CD8-positive, alpha-beta memory T cell (primary cell): Measurements from ENCODE around the gene LTF. TPM values are rescaled to one million over a fixed set of nuclear protein-coding genes. Genes with fewer than 3 reads are reported as not detected.

Experiments
- CTCF ChIA-PET: fragments of 350-600 bp; sonication (Branson Sonifier 250); formaldehyde crosslinking; loops from one replicate; lab custom pipeline; 2021; ENCODE audit warnings: antibody characterized with exemption; lab: Charles Lee
- POLR2A ChIA-PET: fragments of 350-600 bp; sonication (Branson Sonifier 250); formaldehyde crosslinking; loops from one replicate; lab custom pipeline; 2021; ENCODE audit warnings: antibody characterized with exemption; lab: Charles Lee
- DNase-seq, 5 donors: peaks; one replicate each; pipeline versions ENCODE4 v3.0.0 to v3.0.0-alpha.2; 2020 to 2022; ENCODE audit warnings: mixed read lengths in 1 of 5
- H3K27ac ChIP-seq: one replicate; pipeline ENCODE4 v1.7.0; 2013; ENCODE audit warnings: low read depth, mild to moderate bottlenecking, low read length, moderate library complexity
- H3K27me3 ChIP-seq: 2 replicates; pipeline ENCODE4 v1.7.0; 2013; ENCODE audit warnings: low read length, mild to moderate bottlenecking; ENCODE audit not compliant: insufficient read depth, poor library complexity, severe bottlenecking
- H3K36me3 ChIP-seq: 2 replicates; pipeline ENCODE4 v1.7.0; 2013; ENCODE audit warnings: mild to moderate bottlenecking, low read length, moderate library complexity; ENCODE audit not compliant: insufficient read depth
- H3K4me1 ChIP-seq: 2 replicates; pipeline ENCODE4 v1.7.0; 2013; ENCODE audit warnings: mild to moderate bottlenecking, low read length, moderate library complexity; ENCODE audit not compliant: insufficient read depth
- H3K4me3 ChIP-seq: 2 replicates; pipeline ENCODE4 v1.7.0; 2013; ENCODE audit warnings: mild to moderate bottlenecking, low read length
- H3K9me3 ChIP-seq: 2 replicates; pipeline ENCODE4 v1.7.0; 2013; ENCODE audit warnings: mild to moderate bottlenecking, low read length
- H3K27ac Mint-ChIP-seq, 8 donors: one replicate each; pipeline ENCODE4 v1.8.0; 2020 to 2021; ENCODE audit warnings: mixed read lengths in 8 of 8, mild to moderate bottlenecking in 6 of 8, inconsistent platforms in 3 of 8, moderate library complexity in 3 of 8
- H3K27me3 Mint-ChIP-seq, 2 donors: one replicate each; pipeline ENCODE4 v1.8.0; 2020 to 2021; ENCODE audit warnings: mixed read lengths in 2 of 2, mild to moderate bottlenecking in 1 of 2, moderate library complexity in 1 of 2
- H3K36me3 Mint-ChIP-seq, 3 donors: one replicate each; pipeline ENCODE4 v1.8.0; 2020 to 2021; ENCODE audit warnings: mixed read lengths in 3 of 3, inconsistent platforms in 1 of 3, mild to moderate bottlenecking in 1 of 3
- H3K4me1 Mint-ChIP-seq, 3 donors: one replicate each; pipeline ENCODE4 v1.8.0; 2020 to 2021; ENCODE audit warnings: mixed read lengths in 3 of 3, inconsistent platforms in 1 of 3, mild to moderate bottlenecking in 1 of 3
- H3K4me3 Mint-ChIP-seq, 7 donors: one replicate each; pipeline ENCODE4 v1.8.0; 2020 to 2021; ENCODE audit warnings: mixed read lengths in 7 of 7, mild to moderate bottlenecking in 6 of 7, moderate library complexity in 4 of 7, inconsistent platforms in 2 of 7
- H3K9me3 Mint-ChIP-seq, 5 donors: one replicate each; pipeline ENCODE4 v1.8.0; 2020 to 2022; ENCODE audit warnings: mixed read lengths in 5 of 5, mild to moderate bottlenecking in 3 of 5, moderate library complexity in 2 of 5, inconsistent platforms in 1 of 5
- polyA plus RNA-seq: library from polyadenylated mRNA; unstranded; fragments of 300-500 nt; fragmentation: Illumina TruSeq; gene quantifications from one replicate; pipeline ENCODE4 v1.2.3, GENCODE V29; 2021
- total RNA-seq, 2 experiments: library from RNA; stranded (reverse); gene quantifications; one replicate each; pipeline ENCODE4 v1.2.3, GENCODE V29; 2021

LTF gene
- total and polyA plus RNA-seq, 3 experiments from 2014 or later, result not detected

- POLR2A ChIA-PET, result no interaction called here
- CTCF ChIA-PET, result no interaction called here
Measured at GRCh38 chr3:46417841-46418611, 46.7 kb downstream of the LTF start.

GRCh38 chr3:46416811-46417510 is 47.7 kb downstream of the LTF start:
- Histone ChIP-seq H3K27me3 (no peaks in the 10 kb centered on the region), H3K4me1 (no peaks in the 10 kb centered on the region), H3K4me3 (no peak overlapping the region), H3K9me3 (no peaks in the 10 kb centered on the region), H3K36me3 (no peaks in the 10 kb centered on the region), H3K27ac (no peak overlapping the region)
- ChIA-PET POLR2A (no interaction called here), CTCF (no interaction called here)
- H3K36me3 Mint-ChIP-seq, result no peaks in the 10 kb centered on the region
- DNase-seq, result no peak
- no peaks in the 10 kb centered on the region for H3K9me3 Mint-ChIP-seq
- H3K4me1 Mint-ChIP-seq, result peaks cover 0 to 14% (median 2%) of the 10 kb centered on the region in 3 donors
- peaks cover 0 to 3% of the 10 kb centered on the region in 2 donors for H3K27me3 Mint-ChIP-seq
- H3K27ac Mint-ChIP-seq, result peak overlapping the region in 1 of 8 donors; percentile 85
- H3K4me3 Mint-ChIP-seq, result no peak overlapping the region

More at GRCh38 chr3:46417841-46418611, 46.7 kb downstream of the LTF start:
- peaks cover 0 to 3% of the 10 kb centered on the region in 2 donors for H3K27me3 Mint-ChIP-seq
- no peaks in the 10 kb centered on the region for H3K36me3 Mint-ChIP-seq
- Histone ChIP-seq H3K27ac (no peak overlapping the region), H3K9me3 (no peaks in the 10 kb centered on the region), H3K27me3 (no peaks in the 10 kb centered on the region), H3K4me1 (no peaks in the 10 kb centered on the region), H3K36me3 (no peaks in the 10 kb centered on the region), H3K4me3 (no peak overlapping the region)
- peaks cover 0 to 14% (median 2%) of the 10 kb centered on the region in 3 donors for H3K4me1 Mint-ChIP-seq
- no peak overlapping the region for H3K27ac Mint-ChIP-seq
- DNase-seq, result no peak
- no peak overlapping the region for H3K4me3 Mint-ChIP-seq
- no peaks in the 10 kb centered on the region for H3K9me3 Mint-ChIP-seq

GRCh38 chr3:46416125-46416810 is 48.4 kb downstream of the LTF start:
- Histone ChIP-seq H3K4me3 (no peak overlapping the region), H3K4me1 (no peaks in the 10 kb centered on the region), H3K27ac (no peak overlapping the region), H3K36me3 (no peaks in the 10 kb centered on the region), H3K9me3 (no peaks in the 10 kb centered on the region), H3K27me3 (no peaks in the 10 kb centered on the region)
- Mint-ChIP-seq H3K4me3 (no peak overlapping the region), H3K4me1 (peaks cover 0 to 14% (median 2%) of the 10 kb centered on the region in 3 donors), H3K9me3 (no peaks in the 10 kb centered on the region), H3K36me3 (no peaks in the 10 kb centered on the region), H3K27ac (peak overlapping the region in 1 of 8 donors; percentile 85), H3K27me3 (peaks cover 0 to 3% of the 10 kb centered on the region in 2 donors)
- no peak for DNase-seq
- ChIA-PET POLR2A (no interaction called here), CTCF (no interaction called here)

- Mint-ChIP-seq H3K4me3 (no peak overlapping the region), H3K27me3 (peaks cover 0 to 3% of the 10 kb centered on the region in 2 donors), H3K27ac (peak overlapping the region in 1 of 8 donors; percentile 43), H3K4me1 (peaks cover 6 to 21% (median 7%) of the 10 kb centered on the region in 3 donors), H3K36me3 (no peaks in the 10 kb centered on the region), H3K9me3 (no peaks in the 10 kb centered on the region)
- no peak for DNase-seq
- CTCF ChIA-PET, result no interaction called here
- Histone ChIP-seq H3K36me3 (no peaks in the 10 kb centered on the region), H3K27me3 (no peaks in the 10 kb centered on the region), H3K4me3 (no peak overlapping the region), H3K4me1 (no peaks in the 10 kb centered on the region), H3K9me3 (no peaks in the 10 kb centered on the region), H3K27ac (no peak overlapping the region)
- POLR2A ChIA-PET, result no interaction called here
Measured at GRCh38 chr3:46414739-46415138, 50.0 kb downstream of the LTF start.

- Mint-ChIP-seq H3K4me1 (peaks cover 11 to 28% (median 13%) of the 10 kb centered on the region in 3 donors), H3K27me3 (peaks cover 0 to 3% of the 10 kb centered on the region in 2 donors), H3K9me3 (no peaks in the 10 kb centered on the region), H3K4me3 (no peak overlapping the region), H3K36me3 (peaks cover 0 to 5% (median 3%) of the 10 kb centered on the region in 3 donors), H3K27ac (no peak overlapping the region)
- ChIA-PET CTCF (no interaction called here), POLR2A (no interaction called here)
- Histone ChIP-seq H3K36me3 (no peaks in the 10 kb centered on the region), H3K4me3 (no peak overlapping the region), H3K9me3 (no peaks in the 10 kb centered on the region), H3K4me1 (no peaks in the 10 kb centered on the region), H3K27me3 (no peaks in the 10 kb centered on the region), H3K27ac (no peak overlapping the region)
- no peak for DNase-seq
Measured at GRCh38 chr3:46413951-46414350, 50.8 kb downstream of the LTF start.

- Histone ChIP-seq H3K9me3 (no peaks in the 10 kb centered on the region), H3K4me3 (no peak overlapping the region), H3K27me3 (no peaks in the 10 kb centered on the region), H3K4me1 (peaks cover 3% of the 10 kb centered on the region), H3K27ac (no peak overlapping the region), H3K36me3 (no peaks in the 10 kb centered on the region)
- Mint-ChIP-seq H3K36me3 (peaks cover 0 to 14% (median 5%) of the 10 kb centered on the region in 3 donors), H3K4me1 (peaks cover 20 to 40% (median 23%) of the 10 kb centered on the region in 3 donors), H3K27ac (no peak overlapping the region), H3K27me3 (peaks cover 0 to 2% of the 10 kb centered on the region in 2 donors), H3K9me3 (no peaks in the 10 kb centered on the region), H3K4me3 (no peak overlapping the region)
- POLR2A ChIA-PET, result no interaction called here
- DNase-seq, result no peak
- CTCF ChIA-PET, result no interaction called here
Measured at GRCh38 chr3:46412786-46413298, 51.9 kb downstream of the LTF start.

GRCh38 chr3:46411271-46411670 is 53.4 kb downstream of the LTF start:
- ChIA-PET CTCF (no interaction called here), POLR2A (no interaction called here)
- Mint-ChIP-seq H3K27ac (no peak overlapping the region), H3K4me1 (peaks cover 34 to 47% (median 36%) of the 10 kb centered on the region in 3 donors), H3K9me3 (no peaks in the 10 kb centered on the region), H3K27me3 (no peaks in the 10 kb centered on the region), H3K4me3 (no peak overlapping the region), H3K36me3 (peaks cover 0 to 14% (median 5%) of the 10 kb centered on the region in 3 donors)
- Histone ChIP-seq H3K9me3 (no peaks in the 10 kb centered on the region), H3K4me1 (peaks cover 12% of the 10 kb centered on the region), H3K27ac (no peak overlapping the region), H3K36me3 (no peaks in the 10 kb centered on the region), H3K4me3 (no peak overlapping the region), H3K27me3 (no peaks in the 10 kb centered on the region)
- DNase-seq, result no peak
